Stimulated activated CD4-positive, alpha-beta T cell treated with anti-CD3 and anti-CD28 coated beads, Interleukin-1b, Interleukin-23, amount 100 ng/mL, for 1 hour (primary cell): ENCODE results near the gene PGRMC1.
"Not testable (repeated sequence)": the region's sequence is repeated elsewhere in the genome, so short reads cannot be mapped to it uniquely, and the experiment has no call there.

Experiments
- DNase-seq, 2 donors: peaks; one replicate each; pipeline ENCODE4 v3.0.0-alpha.2; 2020; ENCODE audit warnings: low read depth in 2 of 2

PGRMC1 gene

DNA sequence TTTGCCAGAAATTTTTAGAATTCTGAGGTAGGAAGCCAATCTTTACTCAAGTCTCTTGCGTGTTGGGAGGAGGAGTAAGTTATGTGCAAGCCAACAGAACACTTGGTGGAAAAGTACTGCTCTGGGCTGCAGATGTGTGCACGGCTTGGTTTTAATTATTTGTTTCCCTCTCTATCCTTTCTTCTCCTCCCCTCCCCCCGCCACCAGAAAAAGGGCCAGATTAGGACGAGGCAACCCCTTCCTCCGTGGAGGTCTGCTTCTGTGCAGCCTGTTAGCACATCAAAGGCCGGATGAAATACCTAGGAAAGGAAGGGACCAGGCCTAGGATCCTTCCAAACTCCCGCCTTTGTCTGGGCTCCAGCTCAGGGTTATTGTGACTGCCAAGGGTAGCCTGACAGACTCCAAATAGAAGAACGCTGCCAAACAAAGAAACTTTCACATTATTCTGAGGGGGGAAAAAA is 1.0 kb upstream of the PGRMC1 start:
- no peak for DNase-seq

- peak in 1 of 2 donors; percentile 2 for DNase-seq
Measured at GRCh38 chrX:119236623-119237561, 807 bp downstream of the PGRMC1 start.

DNA sequence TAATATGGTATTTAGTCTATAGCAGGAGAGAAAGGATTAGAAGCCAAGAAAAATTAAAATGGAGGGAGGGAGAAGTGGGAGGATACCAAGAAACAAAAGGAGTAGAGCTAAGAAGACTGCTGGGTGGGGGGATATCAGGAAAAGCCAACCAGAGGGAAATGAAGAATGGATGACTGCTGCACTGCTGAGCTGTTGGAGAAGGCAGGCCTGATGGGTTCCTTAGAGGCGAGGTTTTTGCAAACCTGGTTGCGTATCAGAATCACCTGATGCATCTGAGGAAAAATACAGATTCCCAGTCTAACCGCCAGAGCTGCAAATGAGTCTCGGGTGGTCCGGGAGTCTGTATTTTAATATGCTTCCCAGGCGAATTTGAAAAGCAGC is 1.5 kb downstream of the PGRMC1 start:
- DNase-seq, result no peak

DNA sequence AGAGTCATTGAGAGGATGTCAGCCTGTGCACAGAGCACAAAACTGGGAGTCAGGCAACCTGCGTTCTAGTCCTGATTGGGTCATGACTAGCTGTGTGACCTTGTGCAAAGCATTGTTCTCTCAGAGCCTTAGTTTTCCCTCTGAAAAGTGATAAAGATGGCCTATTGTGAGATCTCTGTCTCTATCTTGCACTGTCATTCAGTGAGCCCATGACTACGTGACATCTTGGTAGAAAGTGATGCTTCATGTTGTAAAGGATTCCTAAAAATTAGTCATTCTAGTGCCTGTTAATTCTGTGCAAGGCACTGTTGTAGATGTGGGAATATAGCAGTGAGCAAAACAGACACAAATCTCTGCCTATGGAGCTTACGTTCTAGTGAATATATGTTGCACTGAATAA is 2.5 kb downstream of the PGRMC1 start:
- no peak for DNase-seq

GRCh38 chrX:119240356-119240755 is 4.3 kb downstream of the PGRMC1 start:
- no peak for DNase-seq

DNA sequence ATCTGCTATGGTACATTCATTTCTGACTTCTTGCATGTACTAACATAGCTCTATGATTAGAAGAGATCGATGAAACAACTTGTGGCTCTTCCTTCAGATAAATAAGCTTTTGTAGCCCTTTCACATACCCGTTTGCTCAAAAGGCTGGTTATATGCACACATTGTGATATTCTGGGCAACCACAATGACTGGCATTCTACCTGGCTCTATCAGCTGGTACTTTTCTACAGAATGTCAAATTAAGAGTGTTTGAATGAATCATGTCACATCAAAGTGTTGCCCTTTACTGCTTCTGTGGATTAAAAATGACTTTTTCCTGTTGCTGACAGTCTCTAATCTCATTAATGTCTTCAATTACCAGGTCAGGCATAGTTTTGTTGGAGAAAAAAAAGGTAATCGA is 11.6 kb downstream of the PGRMC1 start:
- no peak for DNase-seq

DNA sequence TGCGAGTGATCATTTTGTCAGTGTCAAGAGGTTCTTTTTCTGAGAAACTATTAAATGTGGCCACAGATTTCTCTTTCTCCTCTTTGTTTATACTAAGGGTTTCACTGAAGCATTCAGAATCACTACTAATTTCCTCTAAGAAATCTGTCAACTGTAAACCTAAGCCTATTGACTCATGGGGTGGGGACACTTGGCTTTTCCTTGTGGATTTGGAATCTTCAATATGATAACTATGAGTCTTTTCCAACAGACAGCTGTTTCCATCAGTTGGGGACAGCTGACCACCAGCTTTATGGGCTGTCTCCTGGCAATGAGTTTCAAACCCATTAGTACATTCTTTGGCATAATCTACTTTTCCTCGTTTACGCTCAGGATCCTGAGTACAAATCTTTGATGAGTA is 13.8 kb downstream of the PGRMC1 start:
- no peak for DNase-seq

DNA sequence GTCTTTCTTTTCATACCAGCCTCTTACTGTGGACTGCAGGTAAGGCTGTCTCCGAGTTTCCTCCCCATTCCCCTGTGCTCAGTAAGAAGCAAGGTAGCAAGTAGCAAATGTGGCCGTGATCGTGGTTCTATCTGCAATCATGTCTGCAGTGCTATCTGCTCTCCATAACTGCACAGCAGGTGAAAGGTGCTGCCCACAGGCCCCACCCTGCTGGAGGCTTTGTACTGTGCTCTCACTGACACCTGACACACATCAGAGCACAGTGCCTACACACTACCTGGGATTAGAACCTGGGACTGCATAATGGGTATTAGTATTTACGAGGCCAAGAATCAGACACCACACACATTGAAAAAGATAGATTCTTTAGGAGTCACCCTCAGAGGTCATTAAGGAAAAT is 15.3 kb downstream of the PGRMC1 start:
- no peak for DNase-seq

- no peak for DNase-seq
Measured at GRCh38 chrX:119252716-119253115, 16.6 kb downstream of the PGRMC1 start.

- DNase-seq, result no peak
Measured at GRCh38 chrX:119266364-119266995, 30.4 kb downstream of the PGRMC1 start.

DNA sequence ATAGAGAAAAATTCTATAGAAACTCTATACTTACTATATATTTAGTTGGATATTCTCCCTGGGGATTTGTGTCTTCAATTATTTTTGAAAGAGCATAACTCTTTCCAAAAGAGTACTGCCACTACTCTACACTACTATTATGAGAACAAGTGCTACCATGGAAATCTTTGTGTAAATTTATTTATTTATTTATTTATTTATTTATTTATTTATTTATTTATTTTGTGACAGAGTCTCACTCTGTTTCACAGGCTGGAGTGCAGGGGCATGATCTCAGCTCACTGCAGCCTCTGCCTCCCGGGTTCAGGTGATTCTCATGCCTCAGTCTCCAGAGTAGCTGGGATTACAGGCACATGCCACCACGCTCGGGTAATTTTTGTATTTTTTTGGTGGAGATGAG is 31.0 kb downstream of the PGRMC1 start:
- DNase-seq, result not testable (repeated sequence)

DNA sequence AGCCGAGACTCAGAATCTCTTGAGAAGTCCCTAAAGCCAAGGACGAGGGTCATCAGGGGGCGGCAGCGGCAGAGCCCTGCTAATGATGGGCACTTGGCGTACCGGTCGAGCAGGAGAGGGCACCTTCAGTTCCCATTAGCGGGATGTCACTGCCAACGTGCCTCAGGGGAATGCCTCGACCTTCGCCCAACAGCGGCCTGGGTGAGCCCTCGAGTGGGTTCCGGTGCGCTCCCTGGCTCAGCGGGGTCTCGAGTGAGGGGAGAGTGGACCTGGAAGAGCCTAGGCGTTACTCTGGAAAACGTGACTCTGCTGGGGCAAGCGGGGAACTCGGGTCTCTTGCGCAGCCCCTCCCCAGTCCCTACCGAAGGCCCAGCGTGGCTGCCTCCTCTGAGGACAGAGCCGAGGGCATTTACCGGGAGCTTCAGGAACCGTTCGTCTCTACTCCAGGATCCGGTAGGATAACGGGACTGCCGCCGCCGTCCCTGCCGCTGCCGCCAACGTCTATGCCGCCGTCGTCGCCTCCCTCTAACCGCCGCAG is 36.9 kb downstream of the PGRMC1 start:
- no peak for DNase-seq

DNA sequence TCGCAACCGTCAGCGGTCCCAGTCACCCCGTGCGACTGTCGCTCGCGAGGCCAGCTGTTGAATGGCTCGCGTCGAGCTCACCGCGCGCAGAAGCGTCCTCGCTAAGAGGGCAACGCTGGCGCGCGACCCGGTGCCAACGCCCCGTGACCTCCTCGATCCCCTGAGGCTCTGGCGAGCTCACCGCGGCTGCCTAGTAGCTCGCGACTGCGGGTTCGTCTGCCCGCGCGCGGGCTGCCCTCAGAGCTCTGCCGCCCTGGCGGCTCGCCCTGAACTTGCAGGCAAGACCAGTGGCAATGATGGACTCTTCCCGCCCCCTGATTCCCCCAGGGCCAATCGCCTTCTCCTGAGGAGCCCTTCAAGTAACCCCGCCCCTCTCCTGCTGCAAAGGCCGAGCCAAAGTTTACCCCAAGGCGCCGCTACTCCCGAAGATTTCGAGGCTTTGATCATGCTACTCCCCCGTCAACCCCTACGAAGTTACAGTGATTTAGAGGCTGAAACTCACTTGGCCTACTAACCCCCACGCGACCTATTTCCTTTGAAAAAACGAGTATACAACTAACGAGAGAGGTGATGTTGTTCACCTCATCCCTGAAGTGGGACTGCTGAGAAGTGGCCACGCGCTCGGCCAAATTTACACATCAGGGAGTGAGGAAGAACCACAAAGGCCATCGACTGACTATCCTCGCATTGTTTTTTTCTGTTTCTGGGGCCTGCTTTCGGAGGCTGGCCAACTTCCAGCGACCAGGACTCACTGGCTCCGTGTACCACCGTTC is 37.5 kb downstream of the PGRMC1 start:
- peak; percentile 5 to 19 for DNase-seq

DNA sequence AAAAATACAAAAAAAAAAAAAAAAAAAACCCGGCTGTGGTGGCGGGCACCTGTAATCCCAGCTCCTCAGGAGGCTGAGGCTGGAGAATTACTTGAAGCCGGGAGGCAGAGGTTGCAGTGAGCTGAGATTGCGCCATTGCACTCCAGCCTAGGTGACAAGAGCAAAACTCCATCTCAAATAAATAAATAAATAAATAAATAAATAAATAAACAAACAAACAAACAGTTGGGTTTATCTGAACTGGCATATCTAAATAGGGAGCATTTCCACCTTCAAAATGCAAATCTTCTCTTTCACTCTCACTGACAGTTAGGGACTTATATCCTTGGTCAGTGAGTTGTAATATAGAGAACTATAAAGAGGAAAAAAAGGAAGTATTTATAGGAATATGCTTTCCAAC is 46.3 kb downstream of the PGRMC1 start:
- not testable (repeated sequence) for DNase-seq

GRCh38 chrX:119288890-119289393 is 52.9 kb downstream of the PGRMC1 start:
- no peak for DNase-seq

- DNase-seq, result no peak
Measured at GRCh38 chrX:119290476-119290875, 54.4 kb downstream of the PGRMC1 start.

DNA sequence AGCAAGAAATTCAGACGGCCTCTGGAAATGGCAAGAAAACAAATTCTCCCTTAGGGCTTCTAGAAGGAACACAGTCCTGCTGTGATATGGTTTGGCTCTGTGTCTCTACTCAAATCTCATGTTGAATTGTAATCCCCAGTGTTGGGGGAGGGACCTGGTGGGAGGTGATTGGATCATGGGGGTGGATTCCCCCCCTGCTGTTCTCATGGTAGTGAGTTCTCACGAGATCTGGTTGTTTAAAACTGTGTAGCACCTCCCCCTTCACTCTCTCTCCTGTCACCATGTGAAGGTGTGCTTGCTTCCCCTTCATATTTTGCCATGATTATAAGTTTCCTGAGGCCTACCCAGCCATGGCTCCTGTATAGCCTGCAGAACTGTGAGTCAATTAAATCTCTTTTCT is 55.2 kb downstream of the PGRMC1 start:
- not testable (repeated sequence) for DNase-seq

DNA sequence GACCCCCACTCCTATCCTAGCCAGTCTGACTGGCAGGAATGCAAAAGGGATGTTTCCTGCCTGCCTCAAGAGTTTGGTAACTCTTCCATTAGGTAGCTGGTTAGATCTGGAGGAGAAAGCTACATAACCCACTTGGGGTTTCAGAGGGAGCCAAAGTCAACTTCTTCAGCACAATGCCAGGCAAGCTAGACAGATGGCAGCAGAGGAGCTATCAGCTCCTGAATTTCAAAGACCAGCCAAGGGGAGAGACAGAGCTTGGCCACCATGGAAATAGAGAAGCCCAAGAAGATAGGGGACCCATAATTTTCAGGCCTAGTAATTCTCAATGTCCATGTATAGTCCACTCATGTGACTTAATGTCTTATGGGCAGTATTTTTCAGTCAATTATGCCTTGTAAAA is 56.4 kb downstream of the PGRMC1 start:
- no peak for DNase-seq
